GM06990 (cell line): Measurements from ENCODE around the gene EPS15.

ENCODE experiments used
- DNase-seq: peaks from one replicate; pipeline ENCODE4 v3.0.0-alpha.2; 2011; ENCODE audit not compliant: insufficient read length; ENCODE audit errors: extremely low read depth
- H3K27me3 ChIP-seq: replicated peaks from 2 replicates; pipeline ENCODE4 v1.6.0; 2011; ENCODE audit warnings: low read length; ENCODE audit not compliant: control insufficient read depth, insufficient read depth
- H3K36me3 ChIP-seq: 2 replicates; pipeline ENCODE4 v1.5.1; 2011; ENCODE audit warnings: low read length; ENCODE audit not compliant: control insufficient read depth, insufficient read depth
- H3K4me3 ChIP-seq: replicated peaks from 2 replicates; pipeline ENCODE4 v1.5.1; 2011; ENCODE audit warnings: low read depth, mild to moderate bottlenecking, control low read depth, low read length
- TF ChIP-seq, protein P1 (sequence below): IDR thresholded peaks from 2 replicates; pipeline ENCODE4 v1.5.1; 2011; ENCODE audit warnings: low read length, control low read depth, mild to moderate bottlenecking, inconsistent platforms; ENCODE audit not compliant: insufficient read depth, poor library complexity, severe bottlenecking

Gene EPS15

DNA sequence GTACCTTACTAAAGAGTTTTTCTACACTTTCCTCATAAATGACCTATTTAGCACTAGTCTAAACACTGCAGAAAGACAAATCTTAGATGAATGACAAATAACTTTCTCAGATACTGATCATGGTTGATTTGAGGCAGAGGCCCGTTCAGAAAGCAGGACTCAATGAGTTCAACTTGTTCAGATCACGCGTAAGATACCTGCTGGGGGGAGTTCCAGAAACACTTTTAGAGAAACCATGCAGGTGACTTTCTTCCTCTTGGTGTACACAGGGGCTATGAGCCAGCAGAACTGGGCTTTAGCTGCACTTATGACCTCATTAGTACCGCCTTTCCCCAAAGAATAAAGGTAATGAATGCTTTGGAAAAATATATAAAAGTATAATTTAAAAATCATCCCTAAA lies 149.9 kb downstream of the EPS15 start:
- H3K27me3 ChIP-seq: no peaks in the 10 kb centered on the region
- DNase-seq: no peak
- no peak overlapping the region for H3K4me3 ChIP-seq
- TF ChIP-seq, protein P1, sequence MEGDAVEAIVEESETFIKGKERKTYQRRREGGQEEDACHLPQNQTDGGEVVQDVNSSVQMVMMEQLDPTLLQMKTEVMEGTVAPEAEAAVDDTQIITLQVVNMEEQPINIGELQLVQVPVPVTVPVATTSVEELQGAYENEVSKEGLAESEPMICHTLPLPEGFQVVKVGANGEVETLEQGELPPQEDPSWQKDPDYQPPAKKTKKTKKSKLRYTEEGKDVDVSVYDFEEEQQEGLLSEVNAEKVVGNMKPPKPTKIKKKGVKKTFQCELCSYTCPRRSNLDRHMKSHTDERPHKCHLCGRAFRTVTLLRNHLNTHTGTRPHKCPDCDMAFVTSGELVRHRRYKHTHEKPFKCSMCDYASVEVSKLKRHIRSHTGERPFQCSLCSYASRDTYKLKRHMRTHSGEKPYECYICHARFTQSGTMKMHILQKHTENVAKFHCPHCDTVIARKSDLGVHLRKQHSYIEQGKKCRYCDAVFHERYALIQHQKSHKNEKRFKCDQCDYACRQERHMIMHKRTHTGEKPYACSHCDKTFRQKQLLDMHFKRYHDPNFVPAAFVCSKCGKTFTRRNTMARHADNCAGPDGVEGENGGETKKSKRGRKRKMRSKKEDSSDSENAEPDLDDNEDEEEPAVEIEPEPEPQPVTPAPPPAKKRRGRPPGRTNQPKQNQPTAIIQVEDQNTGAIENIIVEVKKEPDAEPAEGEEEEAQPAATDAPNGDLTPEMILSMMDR: no peak
- peaks cover 3% of the 10 kb centered on the region for H3K36me3 ChIP-seq

DNA sequence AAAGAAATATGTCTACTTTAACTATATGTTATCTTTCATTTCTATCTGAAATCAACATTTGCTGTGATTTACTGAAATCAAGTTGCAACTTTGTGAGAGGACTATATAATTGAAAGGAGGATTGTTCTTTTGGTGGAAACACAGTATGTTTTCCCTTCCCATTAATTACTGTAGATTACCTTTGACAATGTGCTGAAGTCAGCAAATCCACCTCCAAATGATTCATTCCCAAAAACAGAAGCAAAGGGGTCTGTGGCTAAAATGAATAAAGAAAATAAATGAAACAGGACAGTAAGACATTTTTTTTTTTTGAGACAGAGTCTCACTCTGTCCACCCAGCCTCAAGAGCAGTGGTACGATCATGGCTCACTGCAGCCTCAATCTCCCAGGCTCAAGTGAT lies 153.3 kb downstream of the EPS15 start:
- TF ChIP-seq, protein P1: no peak
- Histone ChIP-seq H3K4me3 (no peak overlapping the region), H3K27me3 (no peaks in the 10 kb centered on the region), H3K36me3 (peaks cover 5% of the 10 kb centered on the region)
- DNase-seq: no peak

DNA sequence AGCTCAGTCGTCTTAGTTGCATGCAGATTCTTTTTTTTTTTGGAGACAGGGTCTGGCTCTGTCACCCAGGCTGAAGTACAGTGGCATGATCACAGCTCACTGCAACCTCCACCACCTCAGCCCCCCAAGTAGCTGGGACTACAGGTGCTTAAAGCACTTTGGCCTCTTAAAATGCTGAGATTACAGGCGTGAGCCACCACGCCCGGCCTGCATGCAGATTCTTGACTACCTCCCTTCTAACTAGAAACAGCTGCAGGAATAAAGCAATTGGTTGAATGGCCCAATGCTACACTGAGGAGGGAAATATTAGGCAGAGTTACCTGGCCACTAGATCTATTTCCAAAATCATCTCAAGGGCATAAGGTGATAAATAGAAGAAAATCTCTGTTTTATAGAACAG lies 159.2 kb downstream of the EPS15 start:
- Histone ChIP-seq H3K27me3 (no peaks in the 10 kb centered on the region), H3K36me3 (peaks cover 8% of the 10 kb centered on the region), H3K4me3 (no peak overlapping the region)
- TF ChIP-seq, protein P1: no peak
- DNase-seq: no peak

DNA sequence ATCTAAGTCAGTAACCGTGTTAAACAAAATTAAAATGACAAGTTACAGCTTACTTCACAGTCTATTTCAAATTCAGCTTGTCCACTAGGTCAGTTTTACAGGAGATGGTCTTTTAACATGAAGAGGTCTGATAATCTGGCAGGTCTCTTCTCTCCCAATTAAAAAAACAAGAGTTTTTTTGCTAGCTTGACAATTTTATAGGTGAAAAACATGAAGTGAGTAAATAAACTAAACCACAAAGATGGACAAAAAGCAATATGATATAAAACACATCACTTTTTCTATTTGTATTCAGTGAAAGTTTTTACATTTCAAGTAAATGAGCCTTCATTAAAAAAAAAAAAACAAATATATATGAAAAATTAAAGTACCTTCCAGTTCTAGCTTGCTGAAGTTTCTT lies 163.7 kb downstream of the EPS15 start:
- H3K27me3 ChIP-seq: no peaks in the 10 kb centered on the region
- H3K4me3 ChIP-seq: no peak overlapping the region
- peaks cover 2% of the 10 kb centered on the region for H3K36me3 ChIP-seq
- TF ChIP-seq, protein P1: no peak
- DNase-seq: no peak

DNA sequence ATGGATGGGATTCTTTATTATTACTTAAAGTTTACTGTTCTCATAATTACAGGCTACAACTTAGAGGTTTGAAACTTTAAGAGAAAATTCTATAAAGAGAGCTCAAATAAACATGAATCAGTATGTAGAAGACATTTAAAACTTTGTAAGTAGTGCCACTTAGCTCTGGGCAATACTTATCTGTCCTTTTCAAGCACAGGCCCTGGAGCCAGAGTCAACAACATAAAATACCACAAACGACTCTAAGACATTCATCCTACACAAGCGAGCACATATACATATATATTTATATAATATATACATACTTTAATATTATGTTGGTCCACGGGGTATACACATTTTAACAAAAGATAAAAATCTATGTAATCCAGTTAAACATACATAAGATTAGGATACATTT lies 164.7 kb downstream of the EPS15 start:
- H3K4me3 ChIP-seq: no peak overlapping the region
- no peak for DNase-seq
- peaks cover 2% of the 10 kb centered on the region for H3K36me3 ChIP-seq
- no peaks in the 10 kb centered on the region for H3K27me3 ChIP-seq
- TF ChIP-seq, protein P1: no peak

DNA sequence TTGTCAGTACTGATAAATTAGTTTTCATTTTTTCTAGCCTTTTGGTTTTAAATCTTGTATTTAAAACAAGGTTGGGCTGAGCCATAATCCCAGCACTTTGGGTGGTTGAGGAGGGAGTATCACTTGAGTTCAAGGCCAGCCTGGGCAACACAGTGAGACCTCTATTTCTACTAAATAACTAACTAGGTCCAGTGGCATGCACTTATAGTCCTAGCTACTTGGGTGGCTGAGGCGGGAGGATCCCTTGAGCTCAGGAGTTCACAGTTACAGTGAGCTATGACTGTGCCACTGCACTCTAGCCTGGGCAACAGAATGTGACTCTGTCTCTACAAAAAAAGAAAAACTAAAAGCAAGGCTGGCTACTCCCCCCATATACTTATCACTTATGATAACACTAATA lies 167.2 kb downstream of the EPS15 start:
- no peak for DNase-seq
- Histone ChIP-seq H3K36me3 (no peaks in the 10 kb centered on the region; the same call in 1 of the 2 replicates), H3K27me3 (no peaks in the 10 kb centered on the region), H3K4me3 (no peak overlapping the region)
- TF ChIP-seq, protein P1: no peak
